ENCODE measurements around the gene MATCAP1. TPM values are rescaled to one million over a fixed set of nuclear protein-coding genes. Genes with fewer than 3 reads are reported as not detected.
A peak's percentile ranks its signal among the peaks of the same experiment; 100 is the strongest.

Gene MATCAP1
- total RNA-seq, 1 experiment from 2014 or later, result 22.2 TPM

DNA sequence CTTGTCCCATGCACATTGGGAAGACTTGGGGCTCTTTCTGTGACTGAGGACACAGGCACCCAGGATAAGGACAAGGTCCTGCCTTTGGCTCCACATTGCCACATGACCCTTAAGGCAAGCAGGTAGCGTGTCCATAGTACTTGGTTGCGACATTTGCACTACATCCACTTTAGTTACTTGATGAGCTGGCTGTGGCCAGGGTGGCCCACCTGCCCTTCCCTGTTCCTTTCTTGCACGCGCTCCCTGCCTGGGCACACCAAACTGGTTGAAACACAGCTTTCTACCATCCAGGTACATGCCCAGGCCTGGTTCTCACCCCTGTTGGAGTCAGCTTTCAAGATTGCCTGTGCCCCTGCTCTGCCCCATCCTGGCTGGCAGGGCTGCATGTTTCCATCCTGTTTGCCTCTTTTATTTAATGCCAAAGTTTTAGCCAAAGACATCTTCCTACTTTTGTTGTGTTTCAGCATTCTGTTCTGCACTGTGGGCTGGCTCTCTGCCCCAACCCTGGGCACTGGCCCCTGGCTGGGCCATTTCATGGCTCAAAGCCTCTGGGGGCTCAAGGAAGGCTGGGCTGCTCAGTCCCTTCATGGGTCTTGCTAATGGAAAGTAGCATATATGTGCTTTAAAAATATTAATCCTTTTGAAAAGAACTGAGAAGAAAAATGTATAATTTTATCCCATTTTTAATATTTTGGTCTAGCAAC, 36.2 kb downstream of the MATCAP1 start:
- TF ChIP-seq, protein P1, sequence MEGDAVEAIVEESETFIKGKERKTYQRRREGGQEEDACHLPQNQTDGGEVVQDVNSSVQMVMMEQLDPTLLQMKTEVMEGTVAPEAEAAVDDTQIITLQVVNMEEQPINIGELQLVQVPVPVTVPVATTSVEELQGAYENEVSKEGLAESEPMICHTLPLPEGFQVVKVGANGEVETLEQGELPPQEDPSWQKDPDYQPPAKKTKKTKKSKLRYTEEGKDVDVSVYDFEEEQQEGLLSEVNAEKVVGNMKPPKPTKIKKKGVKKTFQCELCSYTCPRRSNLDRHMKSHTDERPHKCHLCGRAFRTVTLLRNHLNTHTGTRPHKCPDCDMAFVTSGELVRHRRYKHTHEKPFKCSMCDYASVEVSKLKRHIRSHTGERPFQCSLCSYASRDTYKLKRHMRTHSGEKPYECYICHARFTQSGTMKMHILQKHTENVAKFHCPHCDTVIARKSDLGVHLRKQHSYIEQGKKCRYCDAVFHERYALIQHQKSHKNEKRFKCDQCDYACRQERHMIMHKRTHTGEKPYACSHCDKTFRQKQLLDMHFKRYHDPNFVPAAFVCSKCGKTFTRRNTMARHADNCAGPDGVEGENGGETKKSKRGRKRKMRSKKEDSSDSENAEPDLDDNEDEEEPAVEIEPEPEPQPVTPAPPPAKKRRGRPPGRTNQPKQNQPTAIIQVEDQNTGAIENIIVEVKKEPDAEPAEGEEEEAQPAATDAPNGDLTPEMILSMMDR (IDR thresholded peaks at IDR 0.05; ENCODE audit: insufficient read depth in 1 of 2, low read depth in 1 of 2, low read length in 1 of 2, severe bottlenecking in 1 of 2, unreplicated experiment in 1 of 2), result no peak
- Histone ChIP-seq H3K4me1 (no peaks in the 10 kb centered on the region; the same call in none of the 2 replicates), H3K27me3 (replicated peaks; ENCODE audit: control insufficient read depth, insufficient read depth, low read length) (no peaks in the 10 kb centered on the region), H3K9me3 (no peaks in the 10 kb centered on the region), H3K36me3 (ENCODE audit: control insufficient read depth, insufficient read depth, low read length) (peaks cover 4% of the 10 kb centered on the region; the same call in 1 of the 2 replicates), H3K4me3 (ENCODE audit: low read depth, low read length) (no peak overlapping the region)
- Mint-ChIP-seq H3K36me3 (ENCODE audit: insufficient read depth, unreplicated experiment) (peaks cover 68% of the 10 kb centered on the region), H3K27me3 (ENCODE audit: insufficient read depth, unreplicated experiment) (no peaks in the 10 kb centered on the region), H3K9me3 (ENCODE audit: unreplicated experiment) (no peaks in the 10 kb centered on the region), H3K4me3 (ENCODE audit: unreplicated experiment) (no peak overlapping the region), H3K27ac (ENCODE audit: unreplicated experiment) (no peak overlapping the region), H3K4me1 (ENCODE audit: low read depth, unreplicated experiment) (no peaks in the 10 kb centered on the region)
- intact Hi-C loops (cut with micrococcal nuclease; ENCODE audit: unreplicated experiment), result no loop called here
- ChIA-PET CTCF (no interaction called here), POLR2A (no interaction called here)
- BruUV-seq (replicated peaks), result TSS peak; percentile 36
- no peak for DNase-seq

DNA sequence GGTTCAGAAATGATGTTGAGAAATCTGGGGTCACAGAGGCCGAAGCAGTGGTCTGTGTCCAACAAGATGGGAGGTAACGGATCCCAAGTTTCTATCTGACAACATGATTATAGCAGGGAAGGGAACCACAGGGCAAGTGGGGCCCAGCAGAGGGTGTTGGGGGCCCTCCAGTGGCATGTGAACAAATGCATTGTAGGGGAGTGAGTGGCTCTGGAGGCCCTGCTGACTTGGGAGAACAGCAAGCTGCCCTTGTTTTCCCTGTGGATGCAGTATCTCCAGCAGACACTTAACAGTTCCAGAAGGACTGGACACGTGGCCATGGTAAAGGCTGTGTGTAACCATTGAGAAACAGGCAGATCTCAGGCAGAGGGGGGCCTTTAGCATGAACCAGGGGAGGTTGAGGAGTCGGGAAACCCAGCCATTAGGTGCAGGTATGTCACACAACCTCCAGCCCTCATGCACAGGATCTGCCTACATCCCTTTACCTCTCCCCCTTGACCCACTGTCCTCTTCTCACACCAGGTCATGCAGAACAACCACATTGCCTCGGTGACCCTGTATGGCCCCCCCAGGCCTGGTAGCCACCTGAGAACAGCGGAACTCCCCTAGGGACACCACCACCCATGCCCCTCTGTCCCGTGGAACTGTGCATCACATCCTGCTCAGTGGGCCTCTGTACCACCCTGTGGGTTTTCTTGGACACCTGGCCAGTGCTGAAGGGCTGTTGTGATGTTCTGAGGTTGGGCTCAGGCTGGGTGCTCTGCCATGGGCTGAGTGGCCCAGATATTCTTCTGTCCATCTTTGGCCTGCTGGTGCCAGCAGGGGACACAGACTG, 37.0 kb downstream of the MATCAP1 start:
- no peaks in the 10 kb centered on the region; the same call in none of the 2 replicates for H3K4me1 ChIP-seq
- ChIA-PET POLR2A (no interaction called here), CTCF (no interaction called here)
- TF ChIP-seq, protein P1 (IDR thresholded peaks at IDR 0.05; ENCODE audit: insufficient read depth in 1 of 2, low read depth in 1 of 2, low read length in 1 of 2, severe bottlenecking in 1 of 2, unreplicated experiment in 1 of 2), result no peak
- no TSS peak for BruUV-seq (replicated peaks)
- no peak overlapping the region for H3K4me3 ChIP-seq (ENCODE audit: low read depth, low read length)
- Mint-ChIP-seq H3K27ac (ENCODE audit: unreplicated experiment) (no peak overlapping the region), H3K9me3 (ENCODE audit: unreplicated experiment) (no peaks in the 10 kb centered on the region), H3K36me3 (ENCODE audit: insufficient read depth, unreplicated experiment) (peaks cover 76% of the 10 kb centered on the region), H3K4me3 (ENCODE audit: unreplicated experiment) (no peak overlapping the region), H3K27me3 (ENCODE audit: insufficient read depth, unreplicated experiment) (no peaks in the 10 kb centered on the region), H3K4me1 (ENCODE audit: low read depth, unreplicated experiment) (no peaks in the 10 kb centered on the region)
- intact Hi-C loops (cut with micrococcal nuclease; ENCODE audit: unreplicated experiment), result no loop called here
- H3K9me3 ChIP-seq, result no peaks in the 10 kb centered on the region
- DNase-seq, result no peak
- peaks cover 4% of the 10 kb centered on the region for H3K36me3 ChIP-seq (ENCODE audit: control insufficient read depth, insufficient read depth, low read length)
- H3K27me3 ChIP-seq (replicated peaks; ENCODE audit: control insufficient read depth, insufficient read depth, low read length), result no peaks in the 10 kb centered on the region

DNA sequence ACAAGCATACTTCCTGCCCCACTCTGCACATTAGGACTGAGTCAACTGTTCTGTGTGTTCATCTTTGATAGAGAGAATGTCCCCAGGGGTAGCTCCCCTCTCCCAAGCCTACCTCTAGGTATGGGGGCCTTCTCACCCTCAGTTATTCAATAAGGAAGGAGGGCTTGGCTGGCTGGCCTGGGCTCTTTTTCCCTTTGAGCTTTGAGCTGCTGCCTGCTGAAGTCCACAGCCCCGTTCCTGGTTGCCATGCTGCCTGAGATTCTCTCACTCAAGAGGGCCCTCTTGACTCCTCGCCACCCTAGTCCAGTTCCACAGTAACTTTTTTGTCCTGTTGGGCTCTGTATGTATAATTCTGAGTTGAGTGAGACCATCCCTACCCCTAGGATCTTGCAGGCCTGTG, 38.0 kb downstream of the MATCAP1 start:
- intact Hi-C loops (cut with micrococcal nuclease; ENCODE audit: unreplicated experiment), result no loop called here
- POLR2A ChIA-PET, result no interaction called here
- Histone ChIP-seq H3K36me3 (ENCODE audit: control insufficient read depth, insufficient read depth, low read length) (peaks cover 4% of the 10 kb centered on the region), H3K9me3 (no peaks in the 10 kb centered on the region), H3K4me3 (ENCODE audit: low read depth, low read length) (no peak overlapping the region), H3K27me3 (replicated peaks; ENCODE audit: control insufficient read depth, insufficient read depth, low read length) (no peaks in the 10 kb centered on the region), H3K4me1 (no peaks in the 10 kb centered on the region; the same call in 1 of the 2 replicates)
- CTCF ChIA-PET, result interaction anchor here (0.6 to 1.3 kb wide), 2 partner anchors 9 to 28 kb away, joined by 3 read pairs; no protein-coding TSS in a partner anchor
- Mint-ChIP-seq H3K27ac (ENCODE audit: unreplicated experiment) (no peak overlapping the region), H3K4me1 (ENCODE audit: low read depth, unreplicated experiment) (no peaks in the 10 kb centered on the region), H3K4me3 (ENCODE audit: unreplicated experiment) (no peak overlapping the region), H3K9me3 (ENCODE audit: unreplicated experiment) (no peaks in the 10 kb centered on the region), H3K36me3 (ENCODE audit: insufficient read depth, unreplicated experiment) (peaks cover 79% of the 10 kb centered on the region), H3K27me3 (ENCODE audit: insufficient read depth, unreplicated experiment) (no peaks in the 10 kb centered on the region)
- no peak for DNase-seq
- BruUV-seq (replicated peaks), result no TSS peak
- TF ChIP-seq, protein P1 (IDR thresholded peaks at IDR 0.05; ENCODE audit: insufficient read depth in 1 of 2, low read depth in 1 of 2, low read length in 1 of 2, severe bottlenecking in 1 of 2, unreplicated experiment in 1 of 2), result no peak

Data from Caco-2 (cell line).